Stimulated activated CD8-positive, alpha-beta memory T cell treated with anti-CD3 and anti-CD28 coated beads, Interleukin-7, amount 100 ng/mL, for 1 hour (primary cell): ENCODE results near the gene CTDP1.

Source experiments
- DNase-seq, 2 donors: peaks; one replicate each; pipeline ENCODE4 v3.0.0-alpha.2; 2020; ENCODE audit warnings: low read depth in 2 of 2

CTDP1 gene

GRCh38 chr18:79643054-79643984 lies 36.3 kb upstream of the CTDP1 start:
- DNase-seq = no peak

- DNase-seq = peak; percentile 42 to 47
Measured at GRCh38 chr18:79644006-79644665, 35.5 kb upstream of the CTDP1 start.

- DNase-seq = no peak
Measured at GRCh38 chr18:79644666-79645057, 34.9 kb upstream of the CTDP1 start.

- no peak for DNase-seq
Measured at GRCh38 chr18:79645291-79645983, 34.2 kb upstream of the CTDP1 start.

- DNase-seq = no peak
Measured at GRCh38 chr18:79647307-79647706, 32.3 kb upstream of the CTDP1 start.

DNA sequence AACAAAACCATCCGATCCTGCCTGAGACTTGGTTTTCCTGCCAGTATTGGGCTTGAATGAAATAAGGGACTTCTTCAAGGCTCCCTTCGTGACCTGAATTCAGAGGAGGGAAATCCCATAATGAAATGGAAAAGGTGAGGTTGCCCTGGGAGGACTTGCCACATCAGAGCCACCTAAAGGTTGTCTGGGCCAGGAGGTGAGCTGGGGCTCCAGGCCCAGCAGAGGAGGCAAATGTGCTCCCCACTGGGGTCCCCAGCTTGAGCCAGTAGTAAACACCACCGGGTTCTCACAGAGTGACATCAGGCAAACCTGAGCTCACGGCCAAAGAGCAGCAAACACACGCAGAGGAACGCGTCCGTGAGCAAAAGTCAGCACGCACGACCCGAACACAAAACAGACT lies 28.6 kb upstream of the CTDP1 start:
- DNase-seq = no peak

DNA sequence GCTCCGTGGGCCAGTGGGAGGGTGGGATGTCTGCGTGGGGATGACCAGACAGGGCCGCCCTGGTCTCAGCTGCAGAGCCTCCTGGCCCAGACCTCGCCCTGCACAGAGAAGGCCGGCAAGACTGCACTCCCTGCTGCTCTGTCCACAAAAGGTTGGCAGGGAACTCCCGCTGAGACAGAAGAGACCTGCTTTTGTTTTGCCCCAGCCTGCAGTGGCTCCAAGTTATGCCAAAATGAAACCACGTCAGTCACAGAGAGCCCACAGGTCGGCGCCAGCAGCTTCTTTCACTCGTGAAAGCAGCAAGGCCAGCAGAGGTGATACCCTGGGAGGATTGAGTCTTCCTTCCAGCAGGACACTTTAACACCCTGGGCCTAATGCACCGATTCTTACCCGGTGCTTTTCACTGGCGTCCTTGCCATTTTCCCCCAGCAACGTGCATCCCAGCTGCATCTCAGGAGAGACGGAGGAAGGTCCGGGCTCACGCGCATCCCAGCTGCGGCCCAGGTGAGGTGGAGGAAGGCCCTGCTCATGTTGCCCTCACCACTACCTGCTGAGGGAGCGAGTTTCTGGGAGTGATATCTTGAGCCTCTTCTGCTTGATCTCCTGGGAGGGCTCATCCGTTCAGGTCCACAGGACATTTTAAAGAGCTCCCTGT lies 22.1 kb upstream of the CTDP1 start:
- DNase-seq = no peak

DNA sequence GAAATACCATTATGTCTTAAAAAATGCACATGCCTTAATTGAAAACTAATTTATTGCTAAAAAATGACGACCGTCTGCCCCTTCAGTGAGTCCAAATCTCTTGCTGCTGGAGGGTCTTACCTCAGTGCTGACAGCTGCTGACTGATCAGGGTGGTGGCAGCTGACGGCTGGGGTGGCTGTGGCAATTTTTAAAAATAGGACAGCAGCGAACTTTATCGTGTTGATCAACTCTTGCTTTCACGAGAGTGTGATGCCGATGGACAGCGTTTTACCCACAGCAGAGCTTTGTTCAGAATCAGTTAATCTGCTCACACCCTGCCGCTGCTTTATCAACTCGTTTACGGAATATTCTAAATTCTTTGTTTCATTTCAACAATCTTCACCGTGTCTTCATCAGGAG lies 21.2 kb upstream of the CTDP1 start:
- DNase-seq = no peak

DNA sequence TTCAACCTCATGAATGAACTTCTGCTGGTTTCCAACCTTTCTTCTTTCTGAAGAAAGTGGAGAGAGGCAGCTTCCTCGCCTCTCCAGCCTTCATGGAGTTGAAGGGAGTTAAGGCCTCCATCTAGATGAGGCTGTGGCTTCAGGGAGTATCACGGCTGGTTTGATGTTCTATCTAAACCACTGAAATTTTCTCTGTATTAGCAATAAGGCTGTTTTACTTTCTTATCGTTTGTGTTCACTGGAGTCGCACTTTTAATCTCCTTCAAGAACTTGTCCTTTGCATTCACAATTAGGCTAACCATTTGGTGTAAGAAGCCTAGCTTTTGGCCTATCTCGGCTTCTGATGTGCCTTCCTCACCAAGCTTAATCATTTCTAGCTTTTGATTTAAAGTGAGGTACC lies 19.9 kb upstream of the CTDP1 start:
- no peak for DNase-seq

DNA sequence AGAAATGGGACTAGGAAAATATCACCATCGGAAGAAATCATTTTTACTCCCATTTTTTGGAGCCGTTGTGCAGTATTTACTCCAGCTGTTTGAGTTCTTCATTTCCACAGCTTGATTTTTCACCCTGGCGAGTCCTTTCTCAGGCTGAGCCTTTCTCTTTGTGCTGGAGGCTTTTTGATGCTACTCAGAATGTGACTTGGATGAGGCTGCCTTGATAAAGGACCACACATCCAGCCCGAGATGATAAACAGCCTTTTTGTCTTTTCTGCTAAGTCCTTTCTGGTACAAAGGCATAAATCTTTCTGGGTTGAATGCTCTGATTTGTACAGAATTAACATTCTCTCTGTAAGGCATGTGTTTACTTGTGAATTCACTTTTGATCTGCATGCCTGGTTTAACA lies 17.6 kb upstream of the CTDP1 start:
- DNase-seq = no peak

GRCh38 chr18:79662439-79662838 lies 17.2 kb upstream of the CTDP1 start:
- no peak for DNase-seq

GRCh38 chr18:79664525-79665125 lies 15.0 kb upstream of the CTDP1 start:
- no peak for DNase-seq

DNA sequence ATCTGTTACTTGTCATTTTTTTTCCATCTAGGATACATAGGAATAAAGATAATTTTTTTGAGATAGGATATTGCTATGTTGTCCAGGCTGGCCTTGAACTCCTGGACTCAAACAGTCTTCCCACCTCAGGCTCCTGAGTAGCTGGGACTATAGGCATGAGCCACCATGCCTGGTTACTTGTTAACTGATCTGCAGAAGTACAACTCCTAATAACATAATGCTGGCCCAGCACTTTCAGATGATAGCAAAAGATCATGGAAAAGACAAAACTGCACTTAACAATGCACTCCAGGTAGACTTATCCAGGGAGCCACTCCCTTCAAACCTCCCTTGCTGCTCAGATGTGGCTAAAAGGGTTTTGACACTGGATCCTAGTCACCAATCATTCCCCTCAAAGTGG lies 11.4 kb upstream of the CTDP1 start:
- no peak for DNase-seq

DNA sequence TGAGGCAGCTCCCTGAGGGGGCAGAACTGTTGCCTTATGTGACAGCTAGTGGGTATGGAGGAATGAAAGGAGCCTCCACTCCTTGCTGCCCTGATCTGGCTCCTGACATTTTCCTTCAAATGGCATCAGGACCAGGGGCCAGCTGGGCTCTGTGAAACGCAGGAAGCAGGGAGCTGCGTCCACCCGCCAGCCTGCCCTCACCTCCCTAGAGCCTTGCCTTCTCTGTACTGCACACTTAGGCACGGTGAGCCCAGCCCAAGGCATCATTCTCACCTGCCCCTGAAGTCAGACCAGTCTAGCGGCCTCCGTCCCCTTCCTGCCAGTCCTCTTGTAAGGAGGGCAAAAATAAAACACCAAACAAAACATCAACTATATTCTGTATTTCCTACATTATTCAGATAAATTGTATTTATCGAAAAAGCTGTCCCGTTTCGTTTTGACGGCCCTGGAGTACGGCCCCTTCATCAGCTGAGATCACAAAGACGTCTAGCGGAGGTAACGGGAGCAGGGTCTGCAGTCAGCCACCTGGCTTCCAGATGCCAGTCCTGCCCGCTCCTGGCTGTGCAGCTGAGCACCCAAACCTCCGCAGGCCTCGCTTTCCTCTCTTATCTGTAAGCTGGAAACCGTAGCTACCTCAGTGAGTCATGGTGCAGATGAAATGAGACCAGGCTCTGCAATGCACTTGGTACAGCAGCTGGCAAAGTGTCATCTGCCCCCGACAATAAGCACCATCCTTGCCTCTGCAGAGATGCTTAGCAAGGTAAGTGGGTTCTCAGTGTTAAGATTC lies 6.9 kb upstream of the CTDP1 start:
- no peak for DNase-seq

DNA sequence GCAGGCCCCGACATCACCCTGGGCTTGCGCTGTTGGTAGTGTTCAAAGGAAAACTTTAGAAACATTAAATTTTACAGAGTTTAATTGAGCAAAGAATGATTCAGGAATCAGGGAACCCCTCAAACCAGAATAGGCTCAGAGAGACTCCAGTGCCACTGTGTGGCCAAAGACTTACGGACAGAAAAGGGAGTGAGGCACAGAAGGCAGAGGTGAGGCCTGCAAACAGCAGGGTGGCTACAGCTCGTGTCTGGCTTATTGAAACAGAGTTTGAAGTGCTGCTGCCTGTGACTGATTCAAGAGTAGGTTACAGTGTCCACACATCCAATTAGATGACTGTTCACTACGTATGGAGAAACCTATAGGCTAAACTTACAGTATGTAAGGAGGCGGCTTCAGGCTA lies 2.4 kb upstream of the CTDP1 start:
- DNase-seq = no peak

DNA sequence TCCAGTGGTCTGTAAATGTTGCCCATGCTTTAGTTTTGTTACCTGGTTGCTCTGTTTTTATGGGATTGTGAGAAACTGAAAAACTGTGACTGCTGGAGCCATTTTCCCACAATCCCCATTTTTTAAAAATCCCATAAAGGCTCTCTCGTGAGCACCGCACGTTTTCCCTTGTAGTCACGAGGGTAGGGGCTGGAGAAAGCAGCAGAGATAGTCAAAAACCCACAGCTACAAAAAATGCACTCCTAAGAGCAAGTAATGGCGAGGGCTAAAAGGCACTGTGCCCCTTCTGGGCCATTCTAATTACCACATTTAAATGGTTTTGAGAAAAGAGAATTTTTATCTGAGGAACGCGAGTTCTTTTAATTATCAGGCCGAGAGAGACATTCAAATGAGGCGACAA lies 1.8 kb upstream of the CTDP1 start:
- DNase-seq = no peak

DNA sequence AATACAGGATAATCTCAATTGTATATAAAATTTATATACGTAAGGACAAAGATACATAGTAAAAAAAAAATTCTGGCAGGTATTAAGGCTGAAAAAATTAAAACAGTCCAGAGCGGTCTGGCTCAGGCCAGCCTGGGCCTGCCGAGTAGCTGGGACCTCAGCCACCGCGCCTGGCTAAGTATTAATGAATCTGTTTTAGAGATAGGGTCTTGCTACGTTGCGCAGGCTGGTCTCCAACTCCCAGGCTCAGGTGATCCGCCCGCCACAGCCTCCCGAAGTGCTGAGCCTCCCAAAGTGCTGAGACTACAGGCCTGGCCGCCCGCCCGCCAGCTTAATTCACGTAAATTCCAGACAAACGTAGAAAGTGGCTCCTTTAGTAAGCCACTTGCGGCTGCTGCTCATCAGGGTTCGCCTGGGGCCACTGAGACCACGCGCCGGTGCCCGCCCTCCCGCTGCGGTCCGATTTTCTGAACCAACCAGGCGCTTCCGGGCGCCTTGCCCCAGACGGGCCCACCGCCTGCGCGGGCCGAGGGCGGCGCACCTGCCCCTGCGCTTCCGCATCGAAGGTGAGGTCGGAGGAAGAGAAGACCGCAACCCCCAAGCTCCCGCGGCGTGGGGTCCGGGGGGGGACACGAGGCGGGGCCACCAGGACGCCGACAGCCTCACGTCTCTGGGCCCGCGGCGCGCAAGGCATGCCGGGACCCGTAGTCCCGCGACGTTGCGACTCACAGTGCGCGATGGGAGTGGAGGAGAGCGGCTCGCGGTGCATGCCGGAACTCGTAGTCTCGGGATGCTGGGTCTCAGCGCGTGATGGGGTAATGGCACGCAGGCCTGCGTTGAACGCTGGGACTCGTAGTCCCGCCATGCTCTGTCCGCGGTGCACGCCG lies 695 bp upstream of the CTDP1 start:
- peak; percentile 95 to 97 for DNase-seq

GRCh38 chr18:79680100-79680879 lies 687 bp downstream of the CTDP1 start:
- DNase-seq = peak in 1 of 2 donors; percentile 21

DNA sequence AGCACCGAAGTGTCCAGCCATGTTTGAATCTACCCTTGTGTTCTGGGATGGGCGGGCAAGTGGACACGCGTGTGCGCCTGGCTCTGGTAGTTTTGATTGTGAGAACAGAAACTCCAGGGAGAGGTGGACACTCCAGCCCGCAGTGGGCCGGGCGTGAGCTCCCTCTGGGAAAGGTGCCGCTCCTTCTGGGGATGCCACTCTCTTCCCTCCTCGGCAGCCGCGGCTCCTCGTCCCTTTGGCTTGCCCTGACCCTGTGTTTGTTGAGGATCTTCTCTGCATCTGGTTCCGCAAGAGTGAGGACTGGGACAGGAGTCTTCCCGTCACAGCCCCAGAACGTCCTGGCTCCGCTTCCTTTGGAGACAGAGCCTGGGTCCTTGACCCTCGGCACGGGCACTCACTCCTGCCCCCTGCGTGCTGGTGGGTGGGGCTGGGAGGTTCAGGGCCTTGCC lies 1.3 kb downstream of the CTDP1 start:
- DNase-seq = no peak
